HG03175 (cell line): ENCODE data around the gene MICALL1.

Source experiments
- ATAC-seq: cut with Tn5 transposase; IDR thresholded peaks from one replicate; pipeline ENCODE4 v1.9.1; 2021; ENCODE audit warnings: mild to moderate bottlenecking, moderate library complexity; ENCODE audit not compliant: unreplicated experiment

MICALL1 gene

DNA sequence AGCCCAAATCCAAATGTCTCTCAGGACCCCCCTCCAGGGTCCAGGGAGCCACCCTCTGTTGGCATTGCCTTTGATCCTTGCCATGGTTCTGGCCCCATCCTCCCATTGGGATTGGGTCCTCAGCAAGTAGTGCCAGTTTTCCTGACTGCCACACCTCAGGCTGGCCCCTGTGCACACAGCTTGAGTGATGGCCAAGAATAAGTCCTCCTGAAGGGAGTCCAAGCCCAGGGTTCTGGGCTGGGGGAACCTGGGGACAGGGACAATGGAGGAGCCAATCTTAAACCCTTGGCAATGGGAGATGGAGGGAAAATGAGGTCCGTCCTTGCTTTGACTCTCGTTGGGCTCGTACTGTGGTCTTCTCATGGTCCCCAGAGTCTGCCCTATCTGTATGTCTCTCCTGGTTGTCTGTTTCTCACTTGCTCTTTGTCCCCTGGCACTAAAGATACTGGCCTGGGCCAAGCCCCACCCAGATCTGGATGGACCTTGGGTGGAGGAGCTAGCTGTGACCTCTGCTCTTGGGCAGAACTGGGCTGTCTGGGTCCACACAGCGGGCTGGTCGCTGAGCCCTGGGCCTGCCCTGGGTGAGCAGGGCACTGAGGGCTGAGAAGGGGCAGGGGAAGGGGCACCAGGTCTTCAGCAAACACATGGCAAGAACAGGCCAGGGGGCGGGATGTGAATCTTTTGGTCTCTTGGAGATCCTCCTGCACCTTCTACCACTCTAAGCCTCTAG, 75.3 kb downstream of the MICALL1 start:
- no peak for ATAC-seq

DNA sequence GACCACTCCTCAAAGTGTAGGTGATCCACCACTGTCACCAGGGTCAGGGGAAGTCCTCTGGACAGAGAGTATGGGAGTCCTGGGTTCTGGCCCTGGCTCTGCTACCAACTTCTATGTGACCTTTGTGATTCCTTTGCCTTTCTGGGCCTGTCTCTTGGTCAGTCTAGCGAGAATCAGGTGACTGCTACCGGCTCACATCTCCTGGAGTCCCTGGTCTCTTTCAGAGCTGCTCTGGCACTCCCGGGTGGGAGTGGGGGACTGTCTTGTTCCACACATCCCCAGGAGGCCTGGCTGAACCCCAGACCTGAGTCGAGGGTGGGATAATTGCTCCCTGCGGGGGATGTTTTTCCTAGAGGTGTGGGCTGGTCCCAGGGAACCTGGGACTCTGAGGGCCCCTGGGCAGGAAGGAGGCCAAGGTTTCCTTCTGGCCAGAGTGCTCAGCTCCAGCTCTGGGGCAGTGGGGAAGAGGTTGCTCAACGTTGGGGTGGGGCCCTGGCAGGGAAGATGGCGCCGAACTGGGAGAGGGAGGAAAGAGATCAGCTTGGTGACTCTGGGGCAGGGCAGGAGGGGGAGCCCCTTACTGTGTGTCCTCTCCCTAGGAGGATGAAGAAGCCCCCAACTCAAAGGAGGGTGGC, 76.2 kb downstream of the MICALL1 start:
- no peak for ATAC-seq

DNA sequence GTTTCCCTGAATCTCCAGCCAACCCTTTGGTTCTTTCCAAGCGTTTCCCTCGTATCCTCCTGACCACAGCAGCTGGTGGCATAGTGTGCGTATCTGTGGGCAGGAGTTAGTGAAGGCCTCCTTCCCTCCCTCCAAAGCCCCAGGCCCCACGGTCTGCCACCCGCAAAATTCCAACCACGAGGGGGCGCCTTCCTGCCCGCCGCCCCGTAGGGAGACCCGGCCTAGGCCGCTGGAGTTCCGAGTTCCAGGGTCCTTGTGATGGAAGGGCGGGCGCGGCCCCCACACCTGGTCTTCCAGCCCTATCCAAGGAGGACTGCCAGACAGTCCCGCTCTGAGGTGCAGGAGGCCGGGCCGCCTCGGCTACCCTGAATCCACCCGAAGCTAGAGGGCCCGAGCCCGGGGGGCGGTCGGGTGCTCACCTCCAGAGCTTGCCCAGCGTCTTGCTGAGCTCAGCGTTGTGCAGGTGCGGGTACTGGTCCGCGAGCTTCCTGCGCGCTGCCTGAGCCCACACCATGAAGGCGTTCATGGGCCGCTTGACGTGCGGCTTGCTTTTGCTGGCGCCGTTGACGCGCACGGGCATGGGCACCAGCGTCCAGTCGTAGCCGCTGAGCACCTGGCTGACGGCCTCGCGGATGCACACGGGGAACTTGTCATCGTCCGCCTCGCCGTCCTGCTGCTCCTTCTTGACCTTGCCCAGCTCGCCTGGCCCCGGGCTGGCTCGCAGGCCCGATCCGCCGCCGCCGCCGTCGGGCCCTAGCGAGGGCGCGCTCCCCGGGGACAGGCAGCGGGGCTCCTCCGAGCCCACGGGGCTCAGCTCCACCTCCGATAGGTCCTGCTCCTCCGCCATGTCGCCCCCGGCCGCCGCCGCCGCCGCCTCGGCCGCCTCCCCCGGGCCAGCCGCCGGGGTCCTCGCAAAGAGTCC, 77.1 kb downstream of the MICALL1 start:
- no peak for ATAC-seq

DNA sequence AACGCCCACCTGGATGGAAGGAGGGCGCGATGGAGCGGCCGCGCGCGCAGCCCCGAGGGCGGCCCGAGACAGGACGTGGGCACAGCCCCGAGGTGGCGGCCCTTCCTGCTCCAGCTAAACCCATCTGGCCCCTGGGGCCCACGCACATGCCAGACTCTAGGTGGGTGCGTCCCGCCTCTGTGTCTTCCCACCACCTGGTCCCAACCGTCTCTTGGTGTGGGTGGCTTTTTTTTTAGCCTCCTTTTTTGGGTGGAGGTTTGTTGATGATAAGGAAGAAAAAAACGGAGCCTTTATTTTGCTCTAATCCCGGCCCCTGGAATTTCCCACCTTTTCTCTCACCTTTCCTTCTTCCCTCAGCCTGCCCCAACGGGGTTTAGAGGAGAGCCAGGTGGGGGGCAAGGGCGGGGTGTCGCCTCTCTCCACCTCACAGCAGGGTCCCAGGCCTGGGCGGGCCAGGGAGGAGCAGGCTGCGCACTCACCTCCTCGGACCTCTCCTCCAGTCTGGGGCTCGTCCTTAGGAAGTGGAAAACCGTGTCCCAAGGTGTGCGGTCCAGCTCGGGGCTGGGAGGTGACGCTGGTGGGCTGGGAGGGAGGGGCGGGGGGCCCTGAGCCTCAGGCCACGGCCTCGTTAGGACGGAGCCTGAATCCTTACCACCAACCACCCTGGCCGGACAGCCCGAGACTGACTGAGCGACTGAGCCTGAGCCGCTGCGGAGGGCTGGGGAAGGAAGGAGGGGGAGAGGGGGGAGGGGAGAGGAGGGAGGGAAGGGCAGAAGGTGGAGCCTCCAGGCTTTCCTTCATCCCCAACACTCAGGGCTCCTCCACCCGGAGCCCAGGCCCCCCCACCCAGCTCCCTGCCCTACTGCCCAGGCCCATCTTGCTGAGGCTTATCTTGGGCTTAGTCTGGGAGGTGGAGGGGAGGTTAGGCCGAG, 78.0 kb downstream of the MICALL1 start, which contains the start of gene SOX10:
SOX10 (minus strand) TSS at position 696 of the 932 bp plus-strand sequence. CDS start 771 bp downstream, outside the sequence.
- no peak for ATAC-seq

DNA sequence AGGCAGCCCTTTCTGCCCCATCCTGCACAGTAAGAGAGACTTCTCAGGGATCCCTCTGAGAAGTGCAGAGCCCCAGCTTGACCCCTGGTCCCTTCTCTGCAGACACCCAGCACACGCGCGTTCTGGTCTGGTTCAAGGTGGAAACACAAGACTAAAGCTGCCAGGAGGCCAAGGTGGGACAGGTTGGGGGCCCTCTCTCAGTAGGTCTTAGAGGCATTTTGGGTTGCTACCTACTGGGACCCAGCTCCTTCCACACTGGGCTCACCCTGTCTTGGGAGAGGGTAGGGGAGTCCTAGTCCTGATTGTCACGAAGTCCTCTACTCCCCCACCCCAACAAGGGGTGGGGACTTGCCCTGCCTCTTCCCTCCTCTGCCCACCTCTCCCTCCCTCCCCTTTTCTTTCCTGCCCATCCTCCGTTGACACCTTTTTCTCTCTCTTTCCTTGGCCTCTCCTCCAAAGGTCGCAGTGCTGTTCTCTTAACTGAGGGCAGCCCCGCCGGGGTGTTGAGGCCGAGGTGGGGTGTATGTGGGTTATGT, 79.0 kb downstream of the MICALL1 start:
- no peak for ATAC-seq

DNA sequence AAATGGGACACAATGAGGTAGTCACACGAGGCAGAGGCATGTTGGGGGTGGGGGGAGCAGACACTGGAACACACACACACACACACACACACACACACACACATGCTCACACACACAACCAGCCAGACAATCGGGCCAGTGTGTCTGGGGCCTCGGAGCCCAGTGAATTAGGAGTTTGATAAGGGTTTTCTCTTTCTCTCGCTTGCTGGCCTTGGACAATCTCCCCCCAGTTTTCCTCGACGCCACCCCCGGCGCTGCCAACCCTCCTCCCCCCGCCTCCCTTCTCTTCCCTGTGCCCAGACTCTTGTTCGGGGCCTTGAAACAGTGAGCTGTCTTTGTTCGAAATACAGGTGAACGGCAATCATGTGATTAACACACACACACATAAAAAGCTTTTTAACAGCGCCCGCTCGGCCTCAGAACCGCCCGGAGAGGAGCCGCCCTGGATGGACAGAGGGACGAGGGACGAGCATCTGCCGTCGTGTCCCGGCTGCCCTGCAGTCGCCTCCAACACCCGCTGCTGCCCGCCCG, 79.7 kb downstream of the MICALL1 start:
- no peak for ATAC-seq

DNA sequence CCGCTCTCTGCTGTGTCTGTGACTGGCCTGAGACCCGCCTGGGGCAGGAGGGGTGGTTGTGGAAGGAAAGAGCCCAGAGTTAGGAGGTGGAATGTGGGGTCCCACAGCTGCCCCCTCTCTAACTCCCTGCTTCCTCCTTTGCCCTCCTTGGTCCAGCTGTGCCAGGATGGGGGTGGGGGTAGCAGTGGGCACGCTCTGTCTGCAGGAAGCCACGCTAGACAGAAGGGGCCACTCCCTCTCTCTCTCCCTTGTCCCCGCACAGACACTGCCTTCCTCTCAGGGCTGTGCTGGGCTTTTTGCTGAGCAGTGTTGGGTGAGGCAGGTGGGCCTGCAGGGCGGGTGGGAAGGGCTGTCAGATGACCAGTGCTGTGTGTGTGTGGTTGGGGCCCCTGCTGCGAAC, 80.3 kb downstream of the MICALL1 start:
- ATAC-seq = no peak

DNA sequence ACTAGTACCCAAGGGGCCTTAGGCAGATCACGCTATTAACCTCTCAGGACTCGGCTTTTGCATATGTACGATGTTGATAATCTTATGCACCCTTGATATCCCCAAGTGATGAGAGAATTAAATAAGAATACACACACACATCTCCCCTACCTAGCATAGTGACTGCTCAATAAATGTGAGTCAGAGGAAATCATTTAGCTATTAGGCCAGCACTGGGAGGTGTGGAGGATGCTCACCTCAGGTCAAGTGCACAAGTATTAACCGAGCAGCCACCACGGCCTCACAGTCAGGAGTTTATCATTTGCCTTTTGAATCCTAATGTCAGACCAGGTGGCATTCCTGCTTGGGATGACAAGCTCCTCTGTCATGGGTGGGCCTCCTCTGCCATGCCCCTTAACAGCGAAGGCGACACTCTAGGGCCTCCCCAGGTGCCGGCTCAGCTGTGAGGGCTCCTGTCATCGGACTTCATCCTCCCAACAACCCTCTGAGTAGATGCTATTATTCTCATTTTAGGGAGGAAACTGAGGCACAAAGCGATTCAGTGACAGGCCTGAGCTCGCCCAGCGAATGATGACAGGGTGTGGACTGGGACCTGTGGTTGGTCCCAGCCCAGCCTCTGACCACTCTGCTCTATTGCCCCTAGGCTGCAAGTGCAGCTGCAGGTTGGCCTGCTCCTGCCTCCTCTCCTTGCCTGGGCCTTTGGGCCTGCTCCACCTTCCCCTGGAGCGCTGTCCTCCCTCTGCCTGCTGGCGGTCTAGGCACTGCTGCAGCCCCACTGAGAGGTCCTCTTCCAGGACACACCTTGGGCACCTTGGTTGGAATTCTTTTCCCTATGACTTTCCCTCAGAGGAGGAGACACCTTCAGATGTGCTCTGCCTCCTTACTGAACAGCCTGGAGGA, 83.3 kb downstream of the MICALL1 start:
- ATAC-seq = no peak

DNA sequence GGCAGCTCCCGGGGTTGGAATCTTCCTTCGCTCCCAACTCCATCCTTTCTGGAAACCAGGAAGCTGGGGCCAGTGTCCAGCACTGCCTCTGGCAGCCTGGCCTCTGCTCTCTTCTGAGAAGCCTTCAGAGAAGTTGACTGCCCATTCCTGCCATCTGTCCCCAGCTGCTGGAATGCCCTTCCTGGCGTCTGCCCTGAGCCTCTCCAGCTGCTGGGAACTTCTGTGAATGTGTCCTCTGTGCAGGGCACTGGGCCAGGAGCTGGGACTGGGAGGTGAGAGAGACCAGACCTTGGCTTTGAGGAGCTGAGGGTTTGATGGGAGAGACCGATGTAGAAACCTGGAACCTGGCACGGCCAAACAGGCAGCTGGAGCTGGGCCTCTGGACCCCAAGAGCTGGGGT, 84.2 kb downstream of the MICALL1 start:
- no peak for ATAC-seq

DNA sequence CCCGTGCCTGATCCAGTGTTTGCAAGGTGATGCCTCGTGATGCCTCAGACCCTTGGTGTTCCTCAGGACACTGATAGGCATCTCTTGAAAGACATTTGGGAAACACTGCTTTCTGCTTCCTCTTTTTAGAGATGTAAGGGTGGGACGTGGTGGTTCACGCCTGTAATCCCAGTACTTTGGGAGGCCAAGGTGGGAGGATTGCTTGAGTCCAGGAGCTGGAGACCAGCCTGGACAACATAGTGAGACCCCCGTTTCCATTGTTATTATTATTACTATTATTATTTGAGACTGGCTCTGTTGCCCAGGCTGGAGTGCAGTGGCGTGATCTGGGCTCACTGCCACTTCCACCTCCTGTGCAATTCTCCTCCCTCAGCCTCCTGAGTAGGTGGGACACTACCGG, 84.8 kb downstream of the MICALL1 start:
- no peak for ATAC-seq

DNA sequence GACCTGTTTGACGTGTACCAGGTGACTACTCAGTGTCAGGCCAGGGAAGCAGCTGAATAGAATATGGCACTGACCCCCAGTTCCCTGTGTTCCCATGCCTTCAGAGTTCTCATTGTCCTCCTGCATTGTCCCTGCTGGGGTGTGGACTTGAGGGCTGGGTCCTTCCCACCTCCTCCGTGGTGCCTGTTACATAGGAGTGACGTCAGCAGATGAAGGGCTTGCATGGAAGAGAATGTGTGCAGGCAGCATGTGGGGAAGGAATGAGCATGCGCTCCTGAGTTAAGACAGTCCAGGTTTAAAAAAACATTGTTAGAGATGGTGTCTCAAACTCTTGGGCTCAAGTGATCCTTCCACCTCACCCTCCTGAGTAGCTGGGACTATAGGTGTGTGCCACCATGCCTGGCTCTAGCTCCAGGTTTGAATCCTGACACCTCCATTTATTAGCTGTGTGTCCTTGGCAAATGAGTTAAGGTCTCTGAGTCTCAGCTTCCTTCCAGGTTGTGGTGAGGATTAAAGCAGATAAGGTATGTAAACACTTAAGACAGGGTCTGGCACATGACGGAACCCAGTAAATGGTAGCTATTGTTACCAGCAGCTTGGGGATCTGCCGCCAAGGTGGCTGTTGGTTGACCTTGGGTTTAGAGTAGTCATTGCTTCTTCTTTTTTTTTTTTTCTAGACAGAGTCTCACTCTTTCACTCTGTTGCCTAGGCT, 85.8 kb downstream of the MICALL1 start:
- no peak for ATAC-seq
